Neural cell (in vitro differentiated cells): Measurements from ENCODE around the gene ENAH. TPM values are rescaled to one million over a fixed set of nuclear protein-coding genes. Genes with fewer than 3 reads are reported as not detected.

Source experiments
- H2AFZ ChIP-seq: fragments of 200-600, 300-800 bp; sonication (generic), shearing (Covaris generic); 2 replicates; pipeline ENCODE4 v1.6.0; 2014; ENCODE audit warnings: low read depth, mild to moderate bottlenecking, antibody characterized with exemption, low read length, moderate library complexity
- H3F3A ChIP-seq: fragments of 200-600 bp; shearing (Covaris generic); 2 replicates; pipeline ENCODE4 v1.6.1; 2016; ENCODE audit warnings: mild to moderate bottlenecking, moderate library complexity, mixed read lengths, antibody characterized with exemption, low read length; ENCODE audit not compliant: insufficient read depth, poor library complexity, severe bottlenecking
- H3K27ac ChIP-seq: fragments of 200-600, 300-800 bp; sonication (generic), shearing (Covaris generic); 2 replicates; pipeline ENCODE4 v1.5.1; 2014; ENCODE audit warnings: mild to moderate bottlenecking, low read length, moderate library complexity
- H3K27me3 ChIP-seq: fragments of 300-800, 200-600 bp; sonication (generic), shearing (Covaris generic); 2 replicates; pipeline ENCODE4 v1.6.0; 2014; ENCODE audit warnings: mild to moderate bottlenecking, low read depth, low read length, moderate library complexity; ENCODE audit not compliant: insufficient read depth
- H3K36me3 ChIP-seq: fragments of 300-800, 200-600 bp; sonication (generic), shearing (Covaris generic); 2 replicates; pipeline ENCODE4 v1.5.1; 2014; ENCODE audit warnings: mild to moderate bottlenecking, antibody characterized with exemption, low read length, moderate library complexity; ENCODE audit not compliant: insufficient read depth
- H3K4me2 ChIP-seq: fragments of 300-800, 200-600 bp; sonication (generic), shearing (Covaris generic); 2 replicates; pipeline ENCODE4 v1.6.0; 2014; ENCODE audit warnings: mild to moderate bottlenecking, low read length
- H3K4me3 ChIP-seq: fragments of 300-800, 200-600 bp; sonication (generic), shearing (Covaris generic); 2 replicates; pipeline ENCODE4 v1.5.1; 2014; ENCODE audit warnings: mild to moderate bottlenecking, low read length, moderate library complexity
- H3K79me2 ChIP-seq: fragments of 200-600 bp; shearing (Covaris generic); replicated peaks from 2 replicates; pipeline ENCODE4 v1.6.0; 2014; ENCODE audit warnings: mild to moderate bottlenecking, low read length, moderate library complexity; ENCODE audit not compliant: insufficient read depth
- H3K9ac ChIP-seq: fragments of 300-800, 200-600 bp; sonication (generic), shearing (Covaris generic); 2 replicates; pipeline ENCODE4 v1.6.1; 2016; ENCODE audit warnings: mild to moderate bottlenecking, low read length, mixed read lengths
- H3K9me2 ChIP-seq: fragments of 200-600 bp; shearing (Covaris generic); 2 replicates; pipeline ENCODE4 v1.6.1; 2016; ENCODE audit warnings: mild to moderate bottlenecking, low read length, mixed read lengths; ENCODE audit not compliant: insufficient read depth
- H3K9me3 ChIP-seq: fragments of 200-600, 300-800 bp; sonication (generic), shearing (Covaris generic); 2 replicates; pipeline ENCODE4 v1.6.1; 2016; ENCODE audit warnings: mild to moderate bottlenecking, mixed run types, low read length, moderate library complexity, mixed read lengths
- H4K20me1 ChIP-seq: fragments of 200-600 bp; shearing (Covaris generic); 2 replicates; pipeline ENCODE4 v1.6.1; 2016; ENCODE audit warnings: mild to moderate bottlenecking, mixed run types; ENCODE audit not compliant: insufficient read depth
- EP300 ChIP-seq: fragments of 450-650 bp; conservative IDR thresholded peaks from 2 replicates; pipeline ENCODE4 v1.6.1; 2014; ENCODE audit warnings: antibody characterized with exemption, mild to moderate bottlenecking, moderate library complexity; ENCODE audit not compliant: poor library complexity, severe bottlenecking
- EZH2 ChIP-seq: fragments of 200-600, 300-800 bp; shearing (Covaris generic), sonication (generic); IDR thresholded peaks from 2 replicates; pipeline ENCODE4 v1.6.1; 2014; ENCODE audit warnings: antibody characterized with exemption, low read length, borderline replicate concordance, mild to moderate bottlenecking; ENCODE audit not compliant: insufficient read depth, poor library complexity, severe bottlenecking
- MXI1 ChIP-seq: fragments of 450-650 bp; conservative IDR thresholded peaks from 2 replicates; pipeline ENCODE4 v1.6.1; 2014; ENCODE audit warnings: antibody characterized with exemption, mild to moderate bottlenecking; ENCODE audit not compliant: poor library complexity, severe bottlenecking
- POLR2AphosphoS5 ChIP-seq: IDR thresholded peaks from 2 replicates; pipeline ENCODE4 v1.6.1; 2012
- RAD21 ChIP-seq: fragments of 450-650 bp; conservative IDR thresholded peaks from 2 replicates; pipeline ENCODE4 v1.6.1; 2014; ENCODE audit warnings: antibody characterized with exemption, mild to moderate bottlenecking, moderate library complexity
- SMC3 ChIP-seq: fragments of 450-650 bp; conservative IDR thresholded peaks from 2 replicates; pipeline ENCODE4 v1.6.1; 2014; ENCODE audit warnings: antibody characterized with exemption, mild to moderate bottlenecking, moderate library complexity; ENCODE audit not compliant: poor library complexity
- TAF1 ChIP-seq: IDR thresholded peaks from 2 replicates; pipeline ENCODE4 v1.6.1; 2012; ENCODE audit warnings: low read depth
- polyA plus RNA-seq: library from polyadenylated mRNA; depleted of rRNA; stranded (reverse); fragments of >200 nt; gene quantifications from 2 replicates; pipeline ENCODE4 v1.2.3, GENCODE V29; 2014
- TF ChIP-seq, protein P1 (sequence below): IDR thresholded peaks from 2 replicates; pipeline ENCODE4 v1.6.1; 2012; ENCODE audit warnings: borderline replicate concordance
- TF ChIP-seq, protein P2 (sequence below): fragments of 450-650 bp; IDR thresholded peaks from 2 replicates; pipeline ENCODE4 v1.5.1; 2014; ENCODE audit warnings: antibody characterized with exemption, mild to moderate bottlenecking, moderate library complexity; ENCODE audit not compliant: poor library complexity, severe bottlenecking

The ENAH gene
- polyA plus RNA-seq, 1 donor from 2014 or later: 58.4 TPM

DNA sequence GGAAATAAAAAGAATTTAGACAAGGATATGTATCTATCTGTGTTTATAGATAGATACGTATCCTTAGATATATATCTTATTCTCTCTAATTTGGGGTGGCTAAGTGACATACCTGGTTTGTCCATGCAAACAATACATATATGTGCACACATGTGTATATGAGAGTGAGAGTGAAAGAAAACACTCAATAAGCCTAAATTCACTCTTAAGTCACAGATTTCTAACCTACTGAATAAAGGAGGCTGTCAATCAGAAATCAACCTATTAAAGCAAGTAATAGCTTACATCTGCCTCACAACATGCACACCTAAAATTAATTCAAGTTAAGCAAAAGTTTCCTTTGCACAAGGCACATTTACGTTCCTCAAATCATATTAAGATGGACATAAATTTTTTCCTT is 118.2 kb downstream of the ENAH start:
- H3K27me3 ChIP-seq: no peaks in the 10 kb centered on the region
- H3K27ac ChIP-seq: no peak overlapping the region
- H3K9me2 ChIP-seq: no peaks in the 10 kb centered on the region
- H4K20me1 ChIP-seq: no peaks in the 10 kb centered on the region
- no peaks in the 10 kb centered on the region for H3K9me3 ChIP-seq
- no peak overlapping the region for H3K4me3 ChIP-seq
- TF ChIP-seq, protein P1, sequence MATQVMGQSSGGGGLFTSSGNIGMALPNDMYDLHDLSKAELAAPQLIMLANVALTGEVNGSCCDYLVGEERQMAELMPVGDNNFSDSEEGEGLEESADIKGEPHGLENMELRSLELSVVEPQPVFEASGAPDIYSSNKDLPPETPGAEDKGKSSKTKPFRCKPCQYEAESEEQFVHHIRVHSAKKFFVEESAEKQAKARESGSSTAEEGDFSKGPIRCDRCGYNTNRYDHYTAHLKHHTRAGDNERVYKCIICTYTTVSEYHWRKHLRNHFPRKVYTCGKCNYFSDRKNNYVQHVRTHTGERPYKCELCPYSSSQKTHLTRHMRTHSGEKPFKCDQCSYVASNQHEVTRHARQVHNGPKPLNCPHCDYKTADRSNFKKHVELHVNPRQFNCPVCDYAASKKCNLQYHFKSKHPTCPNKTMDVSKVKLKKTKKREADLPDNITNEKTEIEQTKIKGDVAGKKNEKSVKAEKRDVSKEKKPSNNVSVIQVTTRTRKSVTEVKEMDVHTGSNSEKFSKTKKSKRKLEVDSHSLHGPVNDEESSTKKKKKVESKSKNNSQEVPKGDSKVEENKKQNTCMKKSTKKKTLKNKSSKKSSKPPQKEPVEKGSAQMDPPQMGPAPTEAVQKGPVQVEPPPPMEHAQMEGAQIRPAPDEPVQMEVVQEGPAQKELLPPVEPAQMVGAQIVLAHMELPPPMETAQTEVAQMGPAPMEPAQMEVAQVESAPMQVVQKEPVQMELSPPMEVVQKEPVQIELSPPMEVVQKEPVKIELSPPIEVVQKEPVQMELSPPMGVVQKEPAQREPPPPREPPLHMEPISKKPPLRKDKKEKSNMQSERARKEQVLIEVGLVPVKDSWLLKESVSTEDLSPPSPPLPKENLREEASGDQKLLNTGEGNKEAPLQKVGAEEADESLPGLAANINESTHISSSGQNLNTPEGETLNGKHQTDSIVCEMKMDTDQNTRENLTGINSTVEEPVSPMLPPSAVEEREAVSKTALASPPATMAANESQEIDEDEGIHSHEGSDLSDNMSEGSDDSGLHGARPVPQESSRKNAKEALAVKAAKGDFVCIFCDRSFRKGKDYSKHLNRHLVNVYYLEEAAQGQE: no peak
- TF ChIP-seq, protein P2, sequence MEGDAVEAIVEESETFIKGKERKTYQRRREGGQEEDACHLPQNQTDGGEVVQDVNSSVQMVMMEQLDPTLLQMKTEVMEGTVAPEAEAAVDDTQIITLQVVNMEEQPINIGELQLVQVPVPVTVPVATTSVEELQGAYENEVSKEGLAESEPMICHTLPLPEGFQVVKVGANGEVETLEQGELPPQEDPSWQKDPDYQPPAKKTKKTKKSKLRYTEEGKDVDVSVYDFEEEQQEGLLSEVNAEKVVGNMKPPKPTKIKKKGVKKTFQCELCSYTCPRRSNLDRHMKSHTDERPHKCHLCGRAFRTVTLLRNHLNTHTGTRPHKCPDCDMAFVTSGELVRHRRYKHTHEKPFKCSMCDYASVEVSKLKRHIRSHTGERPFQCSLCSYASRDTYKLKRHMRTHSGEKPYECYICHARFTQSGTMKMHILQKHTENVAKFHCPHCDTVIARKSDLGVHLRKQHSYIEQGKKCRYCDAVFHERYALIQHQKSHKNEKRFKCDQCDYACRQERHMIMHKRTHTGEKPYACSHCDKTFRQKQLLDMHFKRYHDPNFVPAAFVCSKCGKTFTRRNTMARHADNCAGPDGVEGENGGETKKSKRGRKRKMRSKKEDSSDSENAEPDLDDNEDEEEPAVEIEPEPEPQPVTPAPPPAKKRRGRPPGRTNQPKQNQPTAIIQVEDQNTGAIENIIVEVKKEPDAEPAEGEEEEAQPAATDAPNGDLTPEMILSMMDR: no peak
- TF ChIP-seq EZH2 (no peak), POLR2AphosphoS5 (no peak), MXI1 (no peak), EP300 (no peak), RAD21 (no peak), TAF1 (no peak), SMC3 (no peak)
- H3F3A ChIP-seq: peaks cover 9% of the 10 kb centered on the region
- H3K36me3 ChIP-seq: no peaks in the 10 kb centered on the region
- H3K79me2 ChIP-seq: peaks cover 77% of the 10 kb centered on the region
- no peak overlapping the region for H3K4me2 ChIP-seq
- H2AFZ ChIP-seq: no peak overlapping the region
- no peak overlapping the region for H3K9ac ChIP-seq

DNA sequence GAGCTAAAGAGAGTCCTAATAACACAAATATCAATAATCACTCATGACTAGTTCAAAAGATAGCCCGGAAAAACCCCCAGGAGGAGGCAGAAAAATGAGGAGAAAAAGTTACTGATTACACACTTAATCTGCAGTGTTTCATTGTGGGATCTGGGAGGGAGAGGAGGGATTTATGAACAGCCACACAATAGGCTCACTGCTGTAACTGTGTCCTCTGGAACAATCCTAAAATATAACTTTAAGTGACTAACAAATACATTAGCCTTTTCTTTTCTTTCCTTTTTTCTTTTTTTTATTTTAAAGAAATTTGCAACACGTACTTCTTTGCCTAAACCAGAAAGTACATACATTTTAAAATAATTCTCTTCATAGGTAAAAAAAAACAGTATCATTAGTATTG is 118.8 kb downstream of the ENAH start:
- TF ChIP-seq, protein P2: no peak
- TF ChIP-seq, protein P1: no peak
- TF ChIP-seq TAF1 (no peak), SMC3 (no peak)
- H3K27me3 ChIP-seq: no peaks in the 10 kb centered on the region
- H2AFZ ChIP-seq: no peak overlapping the region
- no peaks in the 10 kb centered on the region for H3K9me2 ChIP-seq
- H4K20me1 ChIP-seq: no peaks in the 10 kb centered on the region
- H3K27ac ChIP-seq: no peak overlapping the region
- no peaks in the 10 kb centered on the region for H3K9me3 ChIP-seq
- no peak overlapping the region for H3K4me3 ChIP-seq
- peaks cover 70% of the 10 kb centered on the region for H3K79me2 ChIP-seq
- no peaks in the 10 kb centered on the region for H3K36me3 ChIP-seq
- H3K9ac ChIP-seq: no peak overlapping the region
- no peak overlapping the region for H3K4me2 ChIP-seq
- H3F3A ChIP-seq: peaks cover 9% of the 10 kb centered on the region
